Keratinocyte (primary cell): ENCODE data around the gene ARHGEF2.

Experiments used
- EZH2 ChIP-seq: IDR thresholded peaks from one replicate; pipeline ENCODE4 v1.6.1; 2012; ENCODE audit warnings: inconsistent platforms, mild to moderate bottlenecking, low read length, moderate library complexity
- TF ChIP-seq, protein P1 (sequence below), 3 experiments: IDR thresholded peaks in 1 of 3; conservative IDR thresholded peaks in 1 of 3; optimal IDR thresholded peaks in 1 of 3; 2 replicates in 2 of 3; 3 replicates in 1 of 3; pipeline versions ENCODE3 to v1.5.1; 2011; ENCODE audit warnings: low read length in 3 of 3, mild to moderate bottlenecking in 3 of 3, moderate library complexity in 2 of 3, control low read depth in 1 of 3, inconsistent platforms in 1 of 3; ENCODE audit not compliant: insufficient read depth in 2 of 3; ENCODE audit errors: extremely low read depth in 1 of 3

DNA sequence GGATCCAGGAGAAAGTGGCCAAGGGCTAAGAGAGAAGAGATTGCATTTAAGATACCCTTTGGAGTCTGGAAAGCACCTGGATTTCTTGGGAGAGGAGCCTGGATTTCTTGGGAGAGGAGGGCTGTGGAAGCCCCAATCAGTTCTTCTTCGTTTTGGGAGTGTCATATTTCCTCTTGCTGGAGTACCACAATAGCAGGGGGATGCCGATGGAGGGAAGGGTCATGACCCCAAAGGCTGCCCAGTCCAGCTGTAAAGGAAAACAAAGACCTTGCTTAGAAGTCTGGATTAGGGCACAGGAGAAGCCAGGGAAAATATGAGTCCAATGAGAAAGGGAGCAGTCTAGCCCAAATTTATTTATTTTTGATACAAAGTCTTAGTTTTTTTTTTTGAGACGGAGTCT lies 31.1 kb upstream of the ARHGEF2 start:
- TF ChIP-seq, protein P1, sequence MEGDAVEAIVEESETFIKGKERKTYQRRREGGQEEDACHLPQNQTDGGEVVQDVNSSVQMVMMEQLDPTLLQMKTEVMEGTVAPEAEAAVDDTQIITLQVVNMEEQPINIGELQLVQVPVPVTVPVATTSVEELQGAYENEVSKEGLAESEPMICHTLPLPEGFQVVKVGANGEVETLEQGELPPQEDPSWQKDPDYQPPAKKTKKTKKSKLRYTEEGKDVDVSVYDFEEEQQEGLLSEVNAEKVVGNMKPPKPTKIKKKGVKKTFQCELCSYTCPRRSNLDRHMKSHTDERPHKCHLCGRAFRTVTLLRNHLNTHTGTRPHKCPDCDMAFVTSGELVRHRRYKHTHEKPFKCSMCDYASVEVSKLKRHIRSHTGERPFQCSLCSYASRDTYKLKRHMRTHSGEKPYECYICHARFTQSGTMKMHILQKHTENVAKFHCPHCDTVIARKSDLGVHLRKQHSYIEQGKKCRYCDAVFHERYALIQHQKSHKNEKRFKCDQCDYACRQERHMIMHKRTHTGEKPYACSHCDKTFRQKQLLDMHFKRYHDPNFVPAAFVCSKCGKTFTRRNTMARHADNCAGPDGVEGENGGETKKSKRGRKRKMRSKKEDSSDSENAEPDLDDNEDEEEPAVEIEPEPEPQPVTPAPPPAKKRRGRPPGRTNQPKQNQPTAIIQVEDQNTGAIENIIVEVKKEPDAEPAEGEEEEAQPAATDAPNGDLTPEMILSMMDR (optimal IDR thresholded peaks at IDR 0.05 in 1 of 3, IDR thresholded peaks at IDR 0.05 in 1 of 3, conservative IDR thresholded peaks at IDR 0.05 in 1 of 3; ENCODE audit: extremely low read depth in 1 of 3, insufficient read depth in 2 of 3, low read length in 3 of 3) = no peak
- no peak for TF ChIP-seq EZH2
